ENCODE measurements around the gene REP15.

The REP15 gene

GRCh38 chr12:27693403-27693802 is 2.8 kb upstream of the REP15 start:
- H3K27me3 ChIP-seq (ENCODE audit: control insufficient read depth in 5 of 5, insufficient read depth in 4 of 5, low read length in 5 of 5) = no peaks in the 10 kb centered on the region
- H3K36me3 ChIP-seq (ENCODE audit: control insufficient read depth in 5 of 5, insufficient read depth in 5 of 5, low read length in 5 of 5) = peaks cover 23 to 60% (median 56%) of the 10 kb centered on the region in 5 donors
- no peaks in the 10 kb centered on the region for H3K4me1 ChIP-seq (ENCODE audit: control insufficient read depth in 5 of 5, insufficient read depth in 5 of 5, low read length in 5 of 5)
- no peak overlapping the region for H3K4me3 ChIP-seq (ENCODE audit: low read depth in 1 of 5, low read length in 5 of 5)
- no peaks in the 10 kb centered on the region for H3K9me3 ChIP-seq (ENCODE audit: control insufficient read depth in 5 of 5, low read length in 5 of 5)
- H3K9ac ChIP-seq (ENCODE audit: low read length in 5 of 5) = no peak overlapping the region
- H3K27ac ChIP-seq (ENCODE audit: low read depth, low read length) = no peak overlapping the region

DNA sequence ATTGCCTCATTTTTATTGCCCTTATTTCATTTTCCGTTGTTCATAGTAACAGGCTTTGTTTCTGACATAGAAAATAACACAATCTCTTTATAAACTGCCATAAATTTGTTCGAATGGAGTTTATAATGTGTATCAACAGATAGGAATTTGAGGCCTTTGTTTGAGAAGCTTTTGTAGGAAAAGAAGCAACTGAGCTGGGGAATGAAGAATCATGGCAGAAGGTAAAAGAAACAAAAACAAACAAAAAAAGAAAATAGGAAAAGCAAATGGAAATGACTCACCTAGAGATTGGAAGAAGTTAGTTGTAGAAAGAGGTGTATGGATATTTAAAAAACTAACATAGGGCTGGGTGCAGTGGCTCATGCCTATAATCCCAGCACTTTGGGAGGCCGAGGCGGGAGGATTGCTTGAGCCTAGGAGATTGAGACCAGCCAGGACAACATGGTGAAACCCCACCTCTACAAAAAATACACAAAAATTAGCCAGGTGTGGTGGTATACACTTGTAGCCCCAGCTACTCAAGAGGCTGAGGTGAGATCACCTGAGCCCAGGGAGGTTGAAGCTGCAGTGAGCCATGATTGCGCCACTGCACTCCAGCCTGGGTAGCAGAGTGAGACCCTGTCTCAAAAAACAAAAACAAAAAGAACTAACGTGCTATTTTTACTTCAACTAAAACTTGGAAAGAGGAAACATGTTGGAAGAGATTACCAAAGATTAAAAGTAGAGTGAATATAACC is 523 bp upstream of the REP15 start:
- H3K36me3 ChIP-seq (ENCODE audit: control insufficient read depth in 5 of 5, insufficient read depth in 5 of 5, low read length in 5 of 5) = peaks cover 16 to 37% (median 36%) of the 10 kb centered on the region in 5 donors
- no peaks in the 10 kb centered on the region for H3K9me3 ChIP-seq (ENCODE audit: control insufficient read depth in 5 of 5, low read length in 5 of 5)
- H3K4me3 ChIP-seq (ENCODE audit: low read depth in 1 of 5, low read length in 5 of 5) = no peak overlapping the region
- H3K4me1 ChIP-seq (ENCODE audit: control insufficient read depth in 5 of 5, insufficient read depth in 5 of 5, low read length in 5 of 5) = no peaks in the 10 kb centered on the region
- H3K27me3 ChIP-seq (ENCODE audit: control insufficient read depth in 5 of 5, insufficient read depth in 4 of 5, low read length in 5 of 5) = no peaks in the 10 kb centered on the region
- no peak overlapping the region for H3K27ac ChIP-seq (ENCODE audit: low read depth, low read length)
- H3K9ac ChIP-seq (ENCODE audit: low read length in 5 of 5) = no peak overlapping the region

GRCh38 chr12:27696864-27697564 is 767 bp downstream of the REP15 start:
- no peak overlapping the region for H3K27ac ChIP-seq (ENCODE audit: low read depth, low read length)
- peaks cover 11 to 32% (median 25%) of the 10 kb centered on the region in 5 donors for H3K36me3 ChIP-seq (ENCODE audit: control insufficient read depth in 5 of 5, insufficient read depth in 5 of 5, low read length in 5 of 5)
- H3K27me3 ChIP-seq (ENCODE audit: control insufficient read depth in 5 of 5, insufficient read depth in 4 of 5, low read length in 5 of 5) = no peaks in the 10 kb centered on the region
- H3K4me1 ChIP-seq (ENCODE audit: control insufficient read depth in 5 of 5, insufficient read depth in 5 of 5, low read length in 5 of 5) = no peaks in the 10 kb centered on the region
- no peak overlapping the region for H3K9ac ChIP-seq (ENCODE audit: low read length in 5 of 5)
- H3K4me3 ChIP-seq (ENCODE audit: low read depth in 1 of 5, low read length in 5 of 5) = no peak overlapping the region
- H3K9me3 ChIP-seq (ENCODE audit: control insufficient read depth in 5 of 5, low read length in 5 of 5) = no peaks in the 10 kb centered on the region

- Histone ChIP-seq H3K9me3 (ENCODE audit: control insufficient read depth in 5 of 5, low read length in 5 of 5) (no peaks in the 10 kb centered on the region), H3K36me3 (ENCODE audit: control insufficient read depth in 5 of 5, insufficient read depth in 5 of 5, low read length in 5 of 5) (no peaks in the 10 kb centered on the region), H3K4me1 (ENCODE audit: control insufficient read depth in 5 of 5, insufficient read depth in 5 of 5, low read length in 5 of 5) (no peaks in the 10 kb centered on the region), H3K27me3 (ENCODE audit: control insufficient read depth in 5 of 5, insufficient read depth in 4 of 5, low read length in 5 of 5) (no peaks in the 10 kb centered on the region), H3K9ac (ENCODE audit: low read length in 5 of 5) (no peak overlapping the region), H3K4me3 (ENCODE audit: low read depth in 1 of 5, low read length in 5 of 5) (no peak overlapping the region), H3K27ac (ENCODE audit: low read depth, low read length) (no peak overlapping the region)
These were observed 7.6 kb downstream of the REP15 start for GRCh38 chr12:27703720-27704452.

- peaks cover 0 to 4% (median 0%) of the 10 kb centered on the region in 5 donors for H3K4me1 ChIP-seq (ENCODE audit: control insufficient read depth in 5 of 5, insufficient read depth in 5 of 5, low read length in 5 of 5)
- H3K9ac ChIP-seq (ENCODE audit: low read length in 5 of 5) = no peak overlapping the region
- no peak overlapping the region for H3K4me3 ChIP-seq (ENCODE audit: low read depth in 1 of 5, low read length in 5 of 5)
- no peaks in the 10 kb centered on the region for H3K36me3 ChIP-seq (ENCODE audit: control insufficient read depth in 5 of 5, insufficient read depth in 5 of 5, low read length in 5 of 5)
- H3K27me3 ChIP-seq (ENCODE audit: control insufficient read depth in 5 of 5, insufficient read depth in 4 of 5, low read length in 5 of 5) = no peaks in the 10 kb centered on the region
- H3K9me3 ChIP-seq (ENCODE audit: control insufficient read depth in 5 of 5, low read length in 5 of 5) = no peaks in the 10 kb centered on the region
- H3K27ac ChIP-seq (ENCODE audit: low read depth, low read length) = no peak overlapping the region
These were observed 9.0 kb downstream of the REP15 start for GRCh38 chr12:27705263-27705662.

- H3K36me3 ChIP-seq (ENCODE audit: control insufficient read depth in 5 of 5, insufficient read depth in 5 of 5, low read length in 5 of 5) = no peaks in the 10 kb centered on the region
- no peak overlapping the region for H3K27ac ChIP-seq (ENCODE audit: low read depth, low read length)
- H3K4me1 ChIP-seq (ENCODE audit: control insufficient read depth in 5 of 5, insufficient read depth in 5 of 5, low read length in 5 of 5) = peaks cover 0 to 18% (median 13%) of the 10 kb centered on the region in 5 donors
- H3K9ac ChIP-seq (ENCODE audit: low read length in 5 of 5) = no peak overlapping the region
- no peaks in the 10 kb centered on the region for H3K9me3 ChIP-seq (ENCODE audit: control insufficient read depth in 5 of 5, low read length in 5 of 5)
- H3K27me3 ChIP-seq (ENCODE audit: control insufficient read depth in 5 of 5, insufficient read depth in 4 of 5, low read length in 5 of 5) = no peaks in the 10 kb centered on the region
- H3K4me3 ChIP-seq (ENCODE audit: low read depth in 1 of 5, low read length in 5 of 5) = no peak overlapping the region
These were observed 11.0 kb downstream of the REP15 start for GRCh38 chr12:27707216-27707615.

- Histone ChIP-seq H3K36me3 (ENCODE audit: control insufficient read depth in 5 of 5, insufficient read depth in 5 of 5, low read length in 5 of 5) (peaks cover 0 to 5% (median 0%) of the 10 kb centered on the region in 5 donors), H3K27me3 (ENCODE audit: control insufficient read depth in 5 of 5, insufficient read depth in 4 of 5, low read length in 5 of 5) (no peaks in the 10 kb centered on the region), H3K27ac (ENCODE audit: low read depth, low read length) (peak overlapping the region; percentile 91), H3K9me3 (ENCODE audit: control insufficient read depth in 5 of 5, low read length in 5 of 5) (no peaks in the 10 kb centered on the region), H3K4me3 (ENCODE audit: low read depth in 1 of 5, low read length in 5 of 5) (peak overlapping the region in 4 of 5 donors; percentile 85 to 99 (median 98)), H3K9ac (ENCODE audit: low read length in 5 of 5) (peak overlapping the region in 1 of 5 donors; percentile 97), H3K4me1 (ENCODE audit: control insufficient read depth in 5 of 5, insufficient read depth in 5 of 5, low read length in 5 of 5) (peaks cover 0 to 23% (median 17%) of the 10 kb centered on the region in 5 donors)
These were observed 13.1 kb downstream of the REP15 start for GRCh38 chr12:27709212-27709931.

DNA sequence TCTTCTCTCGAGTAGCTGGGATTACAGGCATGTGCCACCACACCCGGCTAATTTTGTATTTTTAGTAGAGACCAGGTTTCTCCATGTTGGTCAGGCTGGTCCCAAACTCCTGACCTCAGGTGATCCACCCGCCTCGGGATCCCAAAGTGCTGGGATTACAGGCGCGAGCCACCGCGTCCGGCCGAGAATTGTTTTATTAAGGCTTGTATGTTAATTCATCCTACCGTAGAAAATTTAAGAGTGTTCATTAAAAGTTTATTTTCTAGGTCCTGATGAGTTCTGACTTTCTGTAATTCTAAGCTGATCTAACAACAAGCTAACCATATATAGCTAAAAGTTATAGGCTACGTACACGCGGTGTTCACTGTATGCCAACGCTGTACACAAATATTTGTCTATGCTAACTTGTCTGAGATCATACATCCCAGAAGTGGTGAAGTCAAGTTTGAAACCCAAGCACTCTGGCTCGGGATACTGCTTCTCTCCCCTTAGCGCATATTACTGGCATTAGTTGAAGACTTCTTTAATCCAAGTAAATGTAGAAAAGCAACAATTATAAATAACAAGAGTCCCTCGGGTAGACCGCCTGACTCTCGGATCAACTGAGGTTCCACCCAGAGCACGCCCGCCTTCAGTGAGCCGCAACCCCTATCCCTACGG is 13.8 kb downstream of the REP15 start:
- peak overlapping the region; percentile 85 to 99 (median 98) for H3K4me3 ChIP-seq (ENCODE audit: low read depth in 1 of 5, low read length in 5 of 5)
- peaks cover 0 to 23% (median 17%) of the 10 kb centered on the region in 5 donors for H3K4me1 ChIP-seq (ENCODE audit: control insufficient read depth in 5 of 5, insufficient read depth in 5 of 5, low read length in 5 of 5)
- no peaks in the 10 kb centered on the region for H3K27me3 ChIP-seq (ENCODE audit: control insufficient read depth in 5 of 5, insufficient read depth in 4 of 5, low read length in 5 of 5)
- H3K27ac ChIP-seq (ENCODE audit: low read depth, low read length) = peak overlapping the region; percentile 91
- peaks cover 0 to 5% (median 3%) of the 10 kb centered on the region in 5 donors for H3K36me3 ChIP-seq (ENCODE audit: control insufficient read depth in 5 of 5, insufficient read depth in 5 of 5, low read length in 5 of 5)
- H3K9ac ChIP-seq (ENCODE audit: low read length in 5 of 5) = peak overlapping the region; percentile 86 to 99 (median 97)
- H3K9me3 ChIP-seq (ENCODE audit: control insufficient read depth in 5 of 5, low read length in 5 of 5) = no peaks in the 10 kb centered on the region

DNA sequence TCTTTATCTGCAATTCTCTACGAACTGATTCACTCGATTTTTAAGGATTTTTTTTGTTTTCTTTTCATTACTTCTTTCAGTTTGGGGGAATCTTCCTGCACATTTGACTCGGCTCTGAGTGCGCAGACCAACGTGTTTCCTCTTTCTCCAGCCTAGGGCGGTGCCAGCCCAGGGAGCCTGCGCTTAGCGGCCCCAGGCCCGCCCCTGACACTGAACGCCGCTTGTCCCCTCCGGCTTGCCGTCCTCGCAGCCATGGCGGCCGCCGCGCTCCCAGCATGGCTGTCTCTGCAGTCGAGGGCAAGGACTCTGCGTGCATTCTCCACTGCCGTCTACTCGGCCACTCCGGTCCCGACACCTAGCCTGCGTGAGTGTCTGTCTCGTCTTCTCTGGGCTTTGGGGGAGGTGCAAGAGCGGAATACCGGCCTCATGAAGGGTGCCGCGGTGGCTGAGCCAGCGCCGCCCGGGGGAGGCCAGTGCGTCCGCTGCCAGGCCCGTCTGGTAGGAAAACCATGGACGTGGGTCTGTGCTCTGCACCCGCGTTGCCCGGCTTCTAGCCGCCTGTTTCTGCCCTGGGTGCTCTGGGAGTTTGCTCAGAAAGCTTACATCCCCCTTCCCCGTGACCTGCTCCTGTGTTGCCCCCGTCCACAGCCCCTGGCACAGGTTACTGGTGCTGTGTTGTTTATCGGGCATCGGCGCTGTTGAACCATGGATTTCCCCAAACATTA is 14.5 kb downstream of the REP15 start, which contains the start of gene MRPS35:
MRPS35 (plus strand) TSS at position 241 of the 725 bp plus-strand sequence; CDS start at position 253, 12 bp downstream.
- H3K36me3 ChIP-seq (ENCODE audit: control insufficient read depth in 5 of 5, insufficient read depth in 5 of 5, low read length in 5 of 5) = peaks cover 0 to 6% (median 5%) of the 10 kb centered on the region in 5 donors
- peak within 1 kb of the TSS; percentile 91 for H3K27ac ChIP-seq (ENCODE audit: low read depth, low read length)
- H3K9ac ChIP-seq (ENCODE audit: low read length in 5 of 5) = peak within 1 kb of the TSS; percentile 86 to 99 (median 97)
- H3K27me3 ChIP-seq (ENCODE audit: control insufficient read depth in 5 of 5, insufficient read depth in 4 of 5, low read length in 5 of 5) = no peaks in the 10 kb centered on the region
- peaks cover 0 to 23% (median 17%) of the 10 kb centered on the region in 5 donors for H3K4me1 ChIP-seq (ENCODE audit: control insufficient read depth in 5 of 5, insufficient read depth in 5 of 5, low read length in 5 of 5)
- no peaks in the 10 kb centered on the region for H3K9me3 ChIP-seq (ENCODE audit: control insufficient read depth in 5 of 5, low read length in 5 of 5)
- H3K4me3 ChIP-seq (ENCODE audit: low read depth in 1 of 5, low read length in 5 of 5) = peak within 1 kb of the TSS; percentile 85 to 99 (median 98)

Data from subcutaneous abdominal adipose tissue (tissue), 5 donors.